Measurements from ENCODE around the gene GALM.

Gene GALM

GRCh38 chr2:38653380-38653714, 12.6 kb upstream of the GALM start:
- Histone ChIP-seq H3K9ac (no peak overlapping the region), H3K4me1 (peaks cover 9% of the 10 kb centered on the region), H3K27me3 (ENCODE audit: control insufficient read depth, insufficient read depth, low read length) (no peaks in the 10 kb centered on the region), H3K4me2 (ENCODE audit: low read length) (no peak overlapping the region), H2AFZ (no peak overlapping the region), H3K79me2 (no peaks in the 10 kb centered on the region), H3K27ac (no peak overlapping the region), H3K9me3 (ENCODE audit: control insufficient read depth, low read length) (no peaks in the 10 kb centered on the region), H3K4me3 (ENCODE audit: low read depth, low read length) (no peak overlapping the region), H3K36me3 (ENCODE audit: control insufficient read depth, insufficient read depth, low read length) (no peaks in the 10 kb centered on the region)
- TF ChIP-seq, protein P1, sequence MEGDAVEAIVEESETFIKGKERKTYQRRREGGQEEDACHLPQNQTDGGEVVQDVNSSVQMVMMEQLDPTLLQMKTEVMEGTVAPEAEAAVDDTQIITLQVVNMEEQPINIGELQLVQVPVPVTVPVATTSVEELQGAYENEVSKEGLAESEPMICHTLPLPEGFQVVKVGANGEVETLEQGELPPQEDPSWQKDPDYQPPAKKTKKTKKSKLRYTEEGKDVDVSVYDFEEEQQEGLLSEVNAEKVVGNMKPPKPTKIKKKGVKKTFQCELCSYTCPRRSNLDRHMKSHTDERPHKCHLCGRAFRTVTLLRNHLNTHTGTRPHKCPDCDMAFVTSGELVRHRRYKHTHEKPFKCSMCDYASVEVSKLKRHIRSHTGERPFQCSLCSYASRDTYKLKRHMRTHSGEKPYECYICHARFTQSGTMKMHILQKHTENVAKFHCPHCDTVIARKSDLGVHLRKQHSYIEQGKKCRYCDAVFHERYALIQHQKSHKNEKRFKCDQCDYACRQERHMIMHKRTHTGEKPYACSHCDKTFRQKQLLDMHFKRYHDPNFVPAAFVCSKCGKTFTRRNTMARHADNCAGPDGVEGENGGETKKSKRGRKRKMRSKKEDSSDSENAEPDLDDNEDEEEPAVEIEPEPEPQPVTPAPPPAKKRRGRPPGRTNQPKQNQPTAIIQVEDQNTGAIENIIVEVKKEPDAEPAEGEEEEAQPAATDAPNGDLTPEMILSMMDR (IDR thresholded peaks at IDR 0.05), result no peak

- H3K36me3 ChIP-seq (ENCODE audit: control insufficient read depth, insufficient read depth, low read length), result no peaks in the 10 kb centered on the region
- no peak overlapping the region for H3K4me3 ChIP-seq (ENCODE audit: low read depth, low read length)
- peaks cover 14% of the 10 kb centered on the region for H3K4me1 ChIP-seq
- H3K27ac ChIP-seq, result peak overlapping the region; percentile 5
- TF ChIP-seq, protein P1 (IDR thresholded peaks at IDR 0.05), result no peak
- peak overlapping the region; percentile 9 for H3K4me2 ChIP-seq (ENCODE audit: low read length)
- no peaks in the 10 kb centered on the region for H3K9me3 ChIP-seq (ENCODE audit: control insufficient read depth, low read length)
- H3K9ac ChIP-seq, result no peak overlapping the region
- no peaks in the 10 kb centered on the region for H3K79me2 ChIP-seq
- peak overlapping the region; percentile 72 for H2AFZ ChIP-seq
- H3K27me3 ChIP-seq (ENCODE audit: control insufficient read depth, insufficient read depth, low read length), result no peaks in the 10 kb centered on the region
These were observed 12.0 kb upstream of the GALM start for GRCh38 chr2:38653715-38654527.

DNA sequence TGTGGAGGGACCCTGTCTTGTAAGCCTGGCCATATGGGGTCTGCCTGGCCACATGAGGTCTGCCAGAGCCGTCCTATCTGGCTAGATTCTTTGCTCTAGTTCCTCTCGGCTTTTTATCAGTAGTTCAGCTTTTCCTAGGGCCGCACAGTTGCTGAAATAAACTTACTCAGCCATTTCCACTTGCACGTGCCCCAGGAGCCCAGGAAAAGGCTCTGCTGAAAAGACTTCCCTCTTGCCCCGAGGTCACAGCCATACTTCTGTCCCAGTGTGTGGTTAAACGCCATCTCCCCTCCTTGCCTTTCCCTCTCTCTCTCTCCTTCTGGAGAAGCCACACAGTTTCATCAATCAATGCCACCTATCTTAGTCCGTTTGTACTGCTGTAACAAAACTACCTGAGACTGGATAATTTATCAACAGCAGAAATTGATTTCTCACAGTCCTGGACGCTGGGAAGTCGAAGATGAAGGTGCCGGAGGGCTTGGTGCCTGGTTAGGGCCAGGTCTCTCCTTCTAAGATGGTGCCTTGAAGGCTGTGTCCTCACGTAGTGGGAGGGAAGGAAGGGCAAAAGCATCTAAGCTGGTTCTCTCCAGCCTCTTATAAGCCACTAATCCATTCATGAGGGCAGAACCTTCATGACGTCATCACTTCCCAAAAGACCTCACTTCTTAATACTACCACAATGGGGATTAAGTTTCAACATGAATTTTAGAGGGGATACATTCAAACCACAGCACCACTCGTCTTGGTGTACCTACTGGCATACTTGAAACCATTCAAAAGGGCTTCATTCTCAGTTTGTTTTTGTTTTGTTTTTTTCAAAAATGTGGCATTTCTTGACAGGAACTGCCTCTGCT, 11.2 kb upstream of the GALM start:
- no peak overlapping the region for H3K4me3 ChIP-seq (ENCODE audit: low read depth, low read length)
- TF ChIP-seq, protein P1 (IDR thresholded peaks at IDR 0.05), result no peak
- H3K36me3 ChIP-seq (ENCODE audit: control insufficient read depth, insufficient read depth, low read length), result no peaks in the 10 kb centered on the region
- peak overlapping the region; percentile 5 for H3K27ac ChIP-seq
- peak overlapping the region; percentile 9 for H3K4me2 ChIP-seq (ENCODE audit: low read length)
- no peaks in the 10 kb centered on the region for H3K79me2 ChIP-seq
- H3K9ac ChIP-seq, result no peak overlapping the region
- H3K27me3 ChIP-seq (ENCODE audit: control insufficient read depth, insufficient read depth, low read length), result no peaks in the 10 kb centered on the region
- H2AFZ ChIP-seq, result peak overlapping the region; percentile 72
- H3K9me3 ChIP-seq (ENCODE audit: control insufficient read depth, low read length), result no peaks in the 10 kb centered on the region
- H3K4me1 ChIP-seq, result peaks cover 14% of the 10 kb centered on the region

- TF ChIP-seq, protein P1 (IDR thresholded peaks at IDR 0.05), result no peak
- no peaks in the 10 kb centered on the region for H3K79me2 ChIP-seq
- H3K4me1 ChIP-seq, result peaks cover 14% of the 10 kb centered on the region
- no peak overlapping the region for H3K4me3 ChIP-seq (ENCODE audit: low read depth, low read length)
- H3K4me2 ChIP-seq (ENCODE audit: low read length), result no peak overlapping the region
- H3K9me3 ChIP-seq (ENCODE audit: control insufficient read depth, low read length), result no peaks in the 10 kb centered on the region
- no peak overlapping the region for H3K27ac ChIP-seq
- no peaks in the 10 kb centered on the region for H3K36me3 ChIP-seq (ENCODE audit: control insufficient read depth, insufficient read depth, low read length)
- no peak overlapping the region for H3K9ac ChIP-seq
- H3K27me3 ChIP-seq (ENCODE audit: control insufficient read depth, insufficient read depth, low read length), result no peaks in the 10 kb centered on the region
- H2AFZ ChIP-seq, result no peak overlapping the region
These were observed 10.5 kb upstream of the GALM start for GRCh38 chr2:38655441-38655840.

All from parathyroid adenoma (tissue), 2 donors.